Activated naive CD4-positive, alpha-beta T cell treated with anti-CD3 and anti-CD28 coated beads, Interleukin-2, amount 50 U/mL, for 16 hours (primary cell): Measurements from ENCODE around the gene MT2A.

Source experiments
- DNase-seq: peaks from one replicate; pipeline ENCODE4 v3.0.0-alpha.2; 2020

Gene MT2A

DNA sequence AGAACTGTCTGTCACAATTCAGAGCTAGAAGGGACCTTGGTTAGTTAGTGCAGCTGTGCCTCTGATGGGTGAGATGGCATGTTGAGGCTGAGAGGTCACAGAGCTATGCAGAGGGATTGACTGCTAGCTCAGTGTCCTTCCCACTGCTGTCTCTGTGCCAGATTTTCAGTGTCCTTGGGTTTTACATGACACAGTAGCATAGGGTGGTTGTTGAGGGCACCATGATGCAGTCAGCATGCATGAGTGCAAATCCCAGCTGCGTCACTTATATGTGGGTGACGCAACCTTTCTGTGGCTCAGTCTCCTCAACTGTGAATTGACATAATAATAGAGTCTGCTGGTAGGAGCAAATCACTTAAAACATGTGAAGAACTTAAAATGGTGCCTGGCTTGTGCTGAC, 32.8 kb downstream of the MT2A start:
- no peak for DNase-seq

DNA sequence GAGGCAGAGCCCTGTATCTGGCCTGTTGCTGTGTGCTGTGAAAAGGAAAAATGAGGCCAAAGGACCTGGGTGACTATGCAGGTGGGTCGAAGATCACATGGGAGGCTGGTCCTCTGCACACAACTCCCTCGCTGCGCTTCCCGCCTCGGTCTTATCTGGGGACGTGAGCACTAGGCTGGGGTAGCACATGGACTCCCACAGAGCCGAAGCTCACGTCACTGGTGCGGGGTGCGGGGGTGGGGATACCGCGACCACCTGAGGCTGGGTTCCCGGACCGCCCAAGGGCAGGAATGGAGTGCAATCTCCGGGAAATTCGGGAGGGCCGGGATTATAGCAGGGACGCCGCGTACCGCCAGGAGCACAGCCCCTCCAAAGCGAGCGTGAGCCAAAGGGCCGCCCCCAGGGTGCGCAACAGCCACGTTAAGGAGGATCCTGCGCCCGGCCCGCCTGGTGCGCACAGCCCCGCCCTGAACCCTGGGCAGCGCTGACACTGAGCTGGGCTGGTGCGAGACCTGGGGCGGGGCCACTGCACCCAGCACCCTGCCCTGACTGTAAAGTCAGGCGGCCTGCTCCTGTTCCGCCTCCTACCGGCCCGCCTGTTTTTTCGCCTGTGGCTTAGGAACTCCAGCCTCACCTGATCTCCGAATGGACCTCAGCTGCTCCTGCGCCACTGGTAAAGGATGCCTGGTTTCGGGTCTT, 34.8 kb downstream of the MT2A start:
- DNase-seq: peak; percentile 79

DNA sequence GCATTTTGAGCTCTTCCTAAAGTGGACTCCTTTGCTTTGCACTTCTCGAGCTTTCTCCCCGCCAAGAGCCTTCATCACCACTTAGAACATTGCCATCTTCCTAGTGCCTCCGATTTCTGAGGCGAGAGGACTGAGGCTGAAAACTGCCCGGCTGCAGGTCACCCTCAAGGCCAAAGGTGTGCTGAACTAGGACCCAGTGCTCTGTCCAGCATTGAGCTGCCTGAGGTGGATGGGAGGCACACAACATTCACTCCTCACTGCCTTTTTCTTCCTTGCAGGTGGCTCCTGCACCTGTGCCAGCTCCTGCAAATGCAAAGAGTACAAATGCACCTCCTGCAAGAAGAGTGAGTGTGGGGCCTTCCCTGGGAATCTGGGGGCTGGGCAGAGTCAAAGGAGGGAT, 35.4 kb downstream of the MT2A start:
- DNase-seq: no peak

DNA sequence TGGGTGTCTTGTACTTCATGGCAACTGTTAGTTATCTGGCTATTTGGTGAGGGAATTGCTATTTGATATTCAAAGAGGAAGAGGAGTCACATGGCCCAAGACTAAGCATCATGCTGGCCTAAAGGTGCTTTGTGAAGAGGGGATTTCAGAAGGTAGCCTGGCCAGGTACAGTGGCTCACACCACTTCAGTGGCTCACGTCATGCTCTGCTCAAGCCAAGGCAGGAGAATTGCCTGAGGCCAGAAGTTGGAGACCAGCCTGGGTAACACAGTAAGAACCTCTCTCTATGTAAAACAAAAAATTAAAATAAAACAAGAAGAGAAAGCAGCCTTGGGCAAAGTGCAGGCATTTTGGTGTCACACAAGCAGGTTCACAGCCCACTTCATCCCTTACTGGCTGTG, 36.9 kb downstream of the MT2A start:
- no peak for DNase-seq

DNA sequence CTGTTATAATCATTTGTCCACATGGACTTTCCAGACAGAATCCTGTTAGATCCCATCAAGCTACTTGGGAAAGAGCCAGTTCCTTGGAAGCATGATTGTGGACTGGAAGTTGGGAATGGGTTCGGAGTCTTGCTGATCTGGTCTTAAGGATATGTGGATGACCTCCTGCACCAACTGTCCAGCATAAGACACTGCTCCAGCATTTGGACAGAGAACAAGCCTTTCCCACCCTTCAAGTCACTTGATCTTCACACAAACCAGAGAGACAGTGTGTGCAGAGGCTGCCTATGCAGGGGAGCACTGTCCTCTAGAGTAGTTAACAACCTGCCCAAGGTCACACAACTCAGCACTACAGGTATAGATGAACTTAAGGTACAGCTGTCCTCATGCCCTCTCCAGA, 37.5 kb downstream of the MT2A start:
- no peak for DNase-seq

DNA sequence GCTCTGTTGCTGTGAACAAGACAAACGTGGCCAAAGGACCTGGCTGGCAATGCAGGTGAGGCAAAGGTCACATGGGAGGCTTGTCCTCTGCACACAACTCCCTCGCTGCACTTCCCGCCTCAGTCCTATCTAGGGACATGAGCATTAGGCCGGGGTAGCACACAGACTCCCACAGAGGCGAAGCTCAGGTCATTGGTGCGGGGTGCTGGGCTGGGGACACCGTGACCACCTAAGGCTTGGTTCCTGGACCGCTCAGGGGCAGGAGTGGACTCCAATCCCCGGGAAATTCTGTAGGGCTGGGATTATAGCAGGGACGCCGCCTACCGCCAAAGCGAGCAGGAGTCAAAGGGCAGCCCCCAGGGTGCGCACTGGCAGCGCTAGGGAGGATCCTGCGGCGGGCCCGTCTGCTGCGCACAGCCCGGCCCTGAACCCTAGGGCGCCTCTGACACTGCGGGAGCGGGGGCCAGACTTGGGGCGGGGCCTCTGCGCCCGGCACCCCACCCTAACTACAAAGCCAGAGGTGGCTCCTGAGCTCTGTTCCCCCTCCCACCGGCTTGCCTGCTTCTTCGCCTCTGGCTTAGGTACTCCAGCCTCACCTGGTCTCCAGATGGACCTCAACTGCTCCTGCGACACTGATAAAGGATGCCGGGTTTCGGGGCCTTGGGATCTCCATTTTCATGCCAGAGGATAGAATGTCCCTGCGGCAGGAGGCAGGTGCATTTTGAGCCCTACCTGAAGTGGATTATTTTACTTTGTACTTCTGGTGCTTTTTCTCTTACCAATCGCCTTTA, 39.5 kb downstream of the MT2A start:
- DNase-seq: no peak

DNA sequence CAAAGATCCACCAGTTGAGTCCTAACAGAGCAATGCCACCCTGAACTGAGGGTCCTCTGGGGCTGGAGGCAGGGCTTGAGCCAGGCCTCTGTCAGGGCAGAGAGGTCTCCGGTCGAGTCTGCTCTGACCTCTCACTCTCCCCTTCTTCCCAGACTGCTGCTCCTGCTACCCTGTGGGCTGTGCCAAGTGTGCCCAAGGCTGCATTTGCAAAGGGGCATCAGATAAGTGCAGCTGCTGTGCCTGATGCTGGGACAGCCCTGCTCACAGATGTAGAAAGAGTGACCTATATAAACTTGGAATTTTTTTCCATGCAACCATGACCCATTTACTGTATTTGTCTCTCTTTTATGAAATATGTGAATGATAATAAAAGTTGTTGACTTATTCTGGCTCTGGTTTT, 40.9 kb downstream of the MT2A start:
- DNase-seq: no peak

DNA sequence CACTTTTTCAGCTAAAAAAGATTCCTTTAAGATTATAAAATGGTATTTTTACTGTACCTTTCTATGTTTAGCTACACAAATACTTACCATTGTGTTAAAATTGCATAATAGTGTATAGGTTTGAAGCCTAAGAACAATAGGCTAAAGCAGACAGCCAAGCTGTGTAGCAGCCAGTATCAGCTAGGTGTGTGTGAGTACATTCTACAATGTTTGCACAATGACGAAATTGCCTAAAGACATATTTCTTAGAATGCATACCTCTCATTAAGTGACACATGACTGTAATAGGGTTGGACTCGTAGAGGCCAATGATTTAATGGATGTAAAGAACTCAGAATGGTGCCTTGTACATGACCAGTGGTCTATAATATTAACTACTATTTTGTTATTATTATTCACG, 41.4 kb downstream of the MT2A start:
- no peak for DNase-seq

DNA sequence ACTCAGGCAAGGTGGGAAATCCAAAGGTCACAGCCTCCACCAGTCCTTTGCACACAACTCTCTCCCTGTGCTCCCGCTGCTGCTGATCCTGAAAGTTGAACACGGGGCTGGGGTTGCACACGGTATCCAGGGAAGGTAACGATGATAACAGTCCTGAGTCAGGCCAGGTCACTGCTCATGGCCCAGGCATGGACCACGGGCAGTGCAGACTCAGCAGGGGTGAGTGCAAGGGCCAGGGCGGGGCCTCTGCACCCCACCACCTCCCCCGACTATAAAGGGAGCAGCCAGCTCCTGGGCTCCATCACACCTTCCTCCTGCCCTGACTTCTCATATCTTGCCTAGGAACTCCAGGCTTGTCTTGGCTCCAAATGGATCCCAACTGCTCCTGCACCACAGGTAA, 43.2 kb downstream of the MT2A start, which contains the start of gene MT1B:
MT1B (plus strand) TSS at position 301 of the 400 bp plus-strand sequence; CDS start at position 369, 68 bp downstream.
- DNase-seq: no peak

DNA sequence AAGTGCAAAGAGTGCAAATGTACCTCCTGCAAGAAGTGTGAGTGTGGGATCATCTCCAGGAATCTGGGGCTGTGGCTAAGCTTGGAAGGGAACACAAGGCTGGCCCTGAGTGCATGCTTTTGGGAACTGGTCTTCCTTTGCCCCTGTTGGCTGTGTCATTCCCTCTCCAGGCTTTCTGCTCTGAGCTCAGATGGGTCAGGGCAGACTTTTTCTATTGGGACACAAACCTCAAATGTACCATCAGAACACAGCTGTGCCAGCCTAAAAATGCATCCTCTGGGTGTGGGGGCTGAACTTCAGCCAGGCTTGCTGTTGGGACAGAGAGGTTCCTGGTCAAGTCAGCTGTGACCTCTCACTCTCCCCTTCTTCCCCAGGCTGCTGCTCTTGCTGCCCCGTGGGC, 44.2 kb downstream of the MT2A start:
- no peak for DNase-seq

DNA sequence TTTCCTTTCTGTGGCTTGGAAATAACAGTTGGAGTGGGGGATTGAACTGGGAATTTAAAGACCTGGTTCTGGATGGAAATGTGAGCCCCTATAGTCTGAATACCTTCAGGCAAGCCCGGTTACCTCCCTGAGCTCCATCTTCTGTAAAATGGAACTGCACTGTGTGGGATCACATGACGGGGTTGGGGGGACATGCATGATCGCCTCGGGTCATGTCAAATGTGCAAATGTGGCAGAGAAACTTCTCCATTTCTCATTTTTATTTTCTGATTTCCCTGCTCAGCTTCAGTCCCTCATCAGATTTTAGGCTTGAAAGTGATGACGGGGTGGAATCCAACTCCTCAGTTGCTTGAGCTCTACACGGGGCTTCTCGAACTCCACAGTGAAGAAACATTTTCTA, 44.8 kb downstream of the MT2A start:
- no peak for DNase-seq

DNA sequence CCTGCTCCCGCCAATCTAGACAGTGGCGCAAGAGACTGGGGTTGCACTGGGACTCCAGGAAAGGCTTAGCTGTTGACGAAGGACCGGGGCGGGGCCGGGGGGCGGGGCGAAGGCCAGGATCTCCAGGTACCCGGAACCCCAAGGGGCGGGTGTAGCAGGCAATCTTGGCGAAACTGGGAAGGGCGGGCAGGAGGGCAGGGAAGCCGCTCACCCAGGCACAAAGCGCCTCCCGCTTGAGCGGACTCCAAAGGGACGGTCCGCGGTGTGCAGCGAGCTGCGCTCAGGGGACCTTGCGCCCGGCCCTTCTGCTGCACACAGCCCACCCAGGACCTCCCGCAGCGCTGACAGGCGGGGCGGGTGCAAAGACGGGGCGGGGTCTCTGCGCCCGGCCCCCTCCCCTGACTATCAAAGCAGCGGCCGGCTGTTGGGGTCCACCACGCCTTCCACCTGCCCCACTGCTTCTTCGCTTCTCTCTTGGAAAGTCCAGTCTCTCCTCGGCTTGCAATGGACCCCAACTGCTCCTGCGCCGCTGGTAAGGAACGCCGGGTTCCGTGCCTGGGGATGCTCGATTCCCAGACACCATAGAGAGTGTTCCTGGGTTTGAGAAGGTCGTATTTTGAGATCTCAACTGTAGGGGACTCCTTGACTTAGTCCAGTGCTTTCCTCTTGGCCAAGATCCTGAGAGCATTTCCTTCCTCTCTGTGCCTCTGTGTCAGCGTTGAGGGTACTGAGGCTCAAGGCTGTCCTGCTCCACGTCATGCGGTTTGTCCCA, 49.4 kb downstream of the MT2A start, which contains the start of gene MT1F:
MT1F (plus strand) TSS at position 405 of the 772 bp plus-strand sequence; CDS start at position 505, 100 bp downstream.
- DNase-seq: peak; percentile 72

DNA sequence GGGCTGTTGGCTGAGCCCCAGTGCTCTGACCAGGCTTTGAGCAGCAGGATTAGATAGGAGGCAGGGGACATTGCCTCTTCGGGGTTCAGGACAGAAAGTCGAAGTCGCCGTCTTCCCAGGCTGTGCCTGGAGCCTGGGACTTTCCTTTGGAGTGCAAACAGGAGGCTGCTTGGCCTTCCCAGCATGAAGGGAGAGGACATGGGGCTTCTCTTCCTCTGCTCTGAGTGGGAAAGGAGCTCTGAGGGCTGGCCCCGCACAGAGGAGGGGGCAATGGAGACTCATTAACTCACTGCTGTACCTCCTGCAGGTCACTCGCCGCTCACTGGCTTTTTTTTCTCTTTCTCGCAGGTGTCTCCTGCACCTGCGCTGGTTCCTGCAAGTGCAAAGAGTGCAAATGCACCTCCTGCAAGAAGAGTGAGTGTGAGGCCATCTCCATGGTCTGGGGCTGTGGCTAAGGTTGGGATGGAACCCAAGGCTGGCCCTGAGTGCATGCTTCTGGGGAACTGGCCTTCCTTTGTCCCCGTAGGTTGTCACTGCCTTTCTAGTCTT, 50.0 kb downstream of the MT2A start:
- DNase-seq: no peak
